NAMALWA (cell line): Measurements from ENCODE around the gene ARSK.

Experiments used
- DNase-seq: peaks from one replicate; pipeline ENCODE4 v3.0.0-alpha.2; 2015; ENCODE audit warnings: low spot score

Gene ARSK

GRCh38 chr5:95649274-95649673 lies 94.4 kb downstream of the ARSK start:
- DNase-seq: no peak

GRCh38 chr5:95649842-95650620 lies 95.1 kb downstream of the ARSK start:
- DNase-seq: no peak

GRCh38 chr5:95652849-95653248 lies 97.9 kb downstream of the ARSK start:
- no peak for DNase-seq

- DNase-seq: no peak
Observed at GRCh38 chr5:95654196-95654595, 99.3 kb downstream of the ARSK start.
